Neural progenitor cell (in vitro differentiated cells): Measurements from ENCODE around the gene PLK5.

Experiments used
- CTCF ChIP-seq: fragments of 200-600 bp; sonication (generic); IDR thresholded peaks from 2 replicates; pipeline ENCODE4 v1.5.1; 2017; ENCODE audit warnings: antibody characterized with exemption, mild to moderate bottlenecking
- EZH2 ChIP-seq: fragments of 200-600 bp; sonication (generic); IDR thresholded peaks from 2 replicates; pipeline ENCODE4 v1.6.1; 2017; ENCODE audit warnings: antibody characterized with exemption, mild to moderate bottlenecking, moderate library complexity
- EZH2phosphoT487 ChIP-seq: fragments of 200-600 bp; sonication (generic); IDR thresholded peaks from 2 replicates; pipeline ENCODE4 v1.6.1; 2017; ENCODE audit warnings: antibody characterized with exemption

DNA sequence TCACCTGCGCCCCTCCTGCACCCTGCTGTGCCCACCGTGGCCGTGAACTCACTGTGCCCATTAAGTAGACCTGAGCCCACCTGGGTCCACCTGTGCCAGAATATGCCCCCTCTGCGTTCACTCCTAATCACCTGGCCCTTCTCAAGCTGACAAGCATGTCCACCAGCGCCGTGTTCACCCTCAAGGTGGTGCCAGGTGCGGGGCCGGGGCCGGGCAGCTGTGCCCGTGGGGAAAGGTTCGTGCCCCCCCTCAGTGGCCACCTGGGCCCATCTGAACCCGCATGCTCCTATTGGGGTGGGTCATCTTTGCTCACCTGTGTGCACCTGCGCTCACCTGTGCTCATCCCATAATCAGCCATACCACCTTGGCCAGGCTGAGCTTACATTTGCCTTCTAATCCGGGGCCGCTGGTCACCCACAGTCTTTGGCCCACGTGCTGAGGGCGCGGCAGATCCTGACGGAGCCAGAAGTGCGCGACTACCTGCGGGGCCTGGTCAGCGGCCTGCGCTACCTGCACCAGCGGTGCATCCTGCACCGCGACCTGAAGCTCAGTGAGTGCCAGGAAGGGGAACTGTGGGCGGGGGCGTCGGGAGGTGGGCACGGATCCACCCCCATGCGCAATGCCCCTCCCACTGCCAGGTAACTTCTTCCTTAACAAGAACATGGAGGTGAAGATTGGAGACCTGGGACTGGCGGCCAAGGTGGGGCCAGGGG, 2.3 kb downstream of the PLK5 start:
- TF ChIP-seq CTCF (no peak), EZH2phosphoT487 (no peak), EZH2 (no peak)
